ENCODE results near the gene DDX1.
"Not testable (repeated sequence)": the region's sequence is repeated elsewhere in the genome, so short reads cannot be mapped to it uniquely, and the experiment has no call there.

DDX1 gene

DNA sequence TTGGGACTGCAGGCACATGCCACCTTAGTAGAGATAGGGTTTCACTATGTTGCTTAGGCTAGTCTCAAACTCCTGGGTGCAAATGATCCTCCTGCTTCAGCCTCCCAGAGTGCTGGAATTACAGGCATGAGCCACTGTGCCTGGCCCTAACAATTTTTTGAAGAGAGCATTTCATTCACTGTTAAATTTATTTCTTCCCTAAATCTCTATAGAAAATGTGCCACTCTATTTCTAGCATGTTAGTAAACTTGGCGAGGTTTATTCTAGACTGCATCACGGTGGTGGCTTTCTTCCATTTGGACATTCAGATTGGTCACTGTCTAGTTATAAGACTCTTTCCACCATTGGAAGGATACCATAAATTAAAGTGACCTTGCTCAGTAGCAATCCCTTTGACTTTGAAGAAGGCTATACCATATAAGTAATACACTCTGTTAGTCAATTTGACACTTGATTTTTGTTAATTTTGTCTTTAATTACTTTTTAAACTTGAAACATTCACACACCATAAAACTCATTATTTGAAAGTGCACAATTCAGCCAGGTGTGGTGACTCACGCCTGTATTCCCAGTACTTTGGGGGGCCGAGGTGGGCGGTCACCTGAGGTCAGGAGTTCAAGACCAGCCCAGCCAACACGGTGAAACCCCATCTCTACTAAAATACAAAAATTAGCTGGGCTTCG lies 16.2 kb downstream of the DDX1 start:
- Mint-ChIP-seq H3K27me3 (no peaks in the 10 kb centered on the region), H3K9me3 (no peaks in the 10 kb centered on the region), H3K4me3 (no peak overlapping the region), H3K27ac (no peak overlapping the region), H3K4me1 (ENCODE audit: low read depth in 2 of 2) (peaks cover 0 to 3% of the 10 kb centered on the region in 2 donors), H3K36me3 (ENCODE audit: insufficient read depth) (peaks cover 78% of the 10 kb centered on the region)
- no peak for DNase-seq
- no peak for ATAC-seq (replicated peaks)

DNA sequence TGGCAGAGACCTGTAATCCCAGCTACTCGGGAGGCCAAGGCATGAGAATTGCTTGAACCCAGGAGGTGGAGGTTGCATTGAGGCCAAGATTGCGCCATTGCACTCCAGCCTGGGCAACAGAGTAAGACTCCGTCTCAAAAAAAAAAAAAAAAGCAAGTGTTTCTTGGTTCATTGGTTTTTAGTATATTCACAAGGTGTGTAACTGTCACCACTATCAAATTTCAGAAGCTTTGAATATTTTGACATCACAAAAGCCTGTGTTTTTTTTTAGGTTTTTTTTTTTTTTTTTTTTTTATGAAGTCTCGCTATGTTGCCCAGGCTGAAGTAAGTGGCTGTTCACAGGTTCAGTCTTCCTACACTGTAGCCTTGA lies 16.7 kb downstream of the DDX1 start:
- peaks cover 0 to 3% of the 10 kb centered on the region in 2 donors for H3K4me1 Mint-ChIP-seq (ENCODE audit: low read depth in 2 of 2)
- no peak overlapping the region for H3K4me3 Mint-ChIP-seq
- peaks cover 73% of the 10 kb centered on the region for H3K36me3 Mint-ChIP-seq (ENCODE audit: insufficient read depth)
- H3K27ac Mint-ChIP-seq = no peak overlapping the region
- H3K27me3 Mint-ChIP-seq = no peaks in the 10 kb centered on the region
- no peaks in the 10 kb centered on the region for H3K9me3 Mint-ChIP-seq
- no peak for DNase-seq
- ATAC-seq (replicated peaks) = no peak

DNA sequence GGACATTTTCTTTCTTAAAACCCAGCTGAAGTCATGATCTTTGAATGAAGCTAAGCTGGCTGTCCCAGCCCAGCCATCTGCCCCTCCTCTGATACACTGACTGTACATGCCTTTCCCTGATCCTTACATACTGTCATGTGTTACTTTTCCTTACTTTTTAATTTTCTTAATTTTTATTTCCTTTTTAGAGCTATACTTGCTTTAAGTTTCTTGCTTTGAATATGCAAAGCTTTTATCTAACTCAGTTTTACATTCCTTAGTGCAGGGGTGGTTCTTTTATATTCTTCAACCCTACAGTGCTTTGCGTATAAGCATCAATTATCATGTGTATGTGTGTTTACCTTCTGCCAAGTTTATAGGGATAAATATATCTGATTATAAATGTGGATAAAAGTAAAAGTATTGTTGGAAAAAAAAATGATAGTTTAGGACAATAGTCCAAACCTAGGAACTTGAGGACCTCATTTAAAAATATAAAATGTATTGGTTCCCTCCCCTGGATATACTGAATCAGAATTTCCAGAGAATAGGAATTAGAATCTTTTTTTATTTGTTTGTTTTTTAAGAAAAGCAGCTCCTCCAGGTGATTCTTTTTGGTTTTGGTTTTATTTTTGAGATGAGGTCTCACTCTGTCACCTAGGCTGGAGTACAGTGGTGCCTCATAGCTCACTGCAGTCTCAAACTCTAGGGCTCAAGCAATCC lies 17.8 kb downstream of the DDX1 start:
- Mint-ChIP-seq H3K9me3 (no peaks in the 10 kb centered on the region), H3K4me1 (ENCODE audit: low read depth in 2 of 2) (peaks cover 2 to 3% of the 10 kb centered on the region in 2 donors), H3K4me3 (no peak overlapping the region), H3K27ac (no peak overlapping the region), H3K36me3 (ENCODE audit: insufficient read depth) (peaks cover 62% of the 10 kb centered on the region), H3K27me3 (no peaks in the 10 kb centered on the region)
- ATAC-seq (replicated peaks) (no peak), DNase-seq (no peak)

DNA sequence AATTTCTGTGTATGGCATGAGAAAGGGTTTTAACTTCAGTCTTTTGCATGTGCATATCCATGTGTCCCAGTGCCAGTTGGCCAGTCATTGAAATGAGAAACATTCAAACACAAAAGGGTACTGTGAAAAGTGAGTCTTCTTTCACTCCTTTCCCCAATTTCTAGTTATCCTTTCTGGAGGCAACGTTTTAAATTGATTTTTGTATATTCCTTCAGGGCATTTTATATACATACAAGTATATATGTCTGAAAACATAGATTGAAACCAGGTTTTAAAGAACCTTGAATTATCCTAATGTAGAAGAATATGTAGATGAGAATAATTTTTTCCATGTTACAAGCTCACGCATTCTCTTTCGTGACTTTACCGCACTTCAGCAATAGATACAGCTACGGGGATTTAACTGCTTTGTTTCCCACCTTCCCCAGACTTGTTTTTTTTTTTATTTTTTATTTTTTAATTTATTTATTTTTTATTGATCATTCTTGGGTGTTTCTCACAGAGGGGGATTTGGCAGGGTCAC lies 18.8 kb downstream of the DDX1 start:
- no peak for DNase-seq
- Mint-ChIP-seq H3K27ac (no peak overlapping the region), H3K9me3 (no peaks in the 10 kb centered on the region), H3K4me1 (ENCODE audit: low read depth in 2 of 2) (peaks cover 0 to 7% of the 10 kb centered on the region in 2 donors), H3K36me3 (ENCODE audit: insufficient read depth) (peaks cover 61% of the 10 kb centered on the region), H3K27me3 (no peaks in the 10 kb centered on the region), H3K4me3 (no peak overlapping the region)
- ATAC-seq (replicated peaks) = no peak

DNA sequence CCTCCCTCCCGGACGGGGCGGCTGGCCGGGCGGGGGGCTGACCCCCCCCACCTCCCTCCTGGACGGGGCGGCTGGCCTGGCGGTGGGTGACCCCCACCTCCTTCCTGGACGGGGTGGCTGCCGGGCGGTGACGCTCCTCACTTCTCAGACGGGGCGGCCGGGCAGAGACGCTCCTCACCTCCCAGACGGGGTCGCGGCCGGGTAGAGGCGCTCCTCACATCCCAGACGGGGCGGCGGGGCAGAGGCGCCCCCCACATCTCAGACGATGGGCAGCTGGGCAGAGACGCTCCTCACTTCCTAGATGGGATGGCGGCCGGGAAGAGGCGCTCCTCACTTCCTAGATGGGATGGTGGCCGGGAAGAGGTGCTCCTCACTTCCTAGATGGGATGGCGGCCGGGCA lies 20.4 kb downstream of the DDX1 start:
- H3K27ac Mint-ChIP-seq; H3K4me1 Mint-ChIP-seq (ENCODE audit: low read depth in 2 of 2); ATAC-seq (replicated peaks); H3K27me3 Mint-ChIP-seq; DNase-seq; H3K4me3 Mint-ChIP-seq; H3K9me3 Mint-ChIP-seq: not testable (repeated sequence)
- H3K36me3 Mint-ChIP-seq (ENCODE audit: insufficient read depth) = peaks cover 51% of the 10 kb centered on the region

DNA sequence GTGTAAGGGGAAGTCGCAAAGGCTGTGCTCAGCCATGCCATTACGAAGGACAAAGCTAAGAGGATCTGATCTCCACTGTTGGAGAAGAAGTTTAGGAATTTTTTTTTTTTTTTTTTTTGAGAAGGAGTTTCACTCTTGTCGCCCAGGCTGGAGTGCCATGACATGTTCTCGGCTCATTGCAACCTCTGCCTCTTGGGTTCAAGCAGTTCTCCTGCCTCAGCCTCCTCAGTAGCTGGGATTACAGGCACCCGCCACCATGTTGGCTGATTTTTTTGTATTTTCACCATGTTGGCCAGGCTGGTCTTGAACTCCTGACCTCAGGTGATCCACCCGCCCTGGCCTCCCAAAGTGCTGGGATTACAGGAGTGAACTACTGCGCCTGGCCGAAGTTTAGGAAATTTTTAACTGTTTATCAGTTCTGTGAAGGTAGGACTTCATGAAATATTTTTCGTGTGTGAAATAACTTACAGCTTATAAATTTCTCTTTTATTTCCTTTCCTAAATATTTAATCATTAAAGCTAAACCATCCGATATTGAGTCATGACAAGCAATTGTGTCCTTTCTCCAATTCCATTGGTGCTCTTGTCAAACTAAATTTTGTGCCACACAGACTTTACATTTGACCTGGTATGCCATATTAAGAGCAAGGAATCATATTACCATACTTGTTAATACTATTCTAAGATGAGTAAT lies 22.2 kb downstream of the DDX1 start:
- DNase-seq (no peak), ATAC-seq (replicated peaks) (no peak)
- no peak overlapping the region for H3K27ac Mint-ChIP-seq
- H3K4me1 Mint-ChIP-seq (ENCODE audit: low read depth in 2 of 2) = peaks cover 0 to 7% of the 10 kb centered on the region in 2 donors
- H3K9me3 Mint-ChIP-seq = no peaks in the 10 kb centered on the region
- H3K27me3 Mint-ChIP-seq = no peaks in the 10 kb centered on the region
- peaks cover 42% of the 10 kb centered on the region for H3K36me3 Mint-ChIP-seq (ENCODE audit: insufficient read depth)
- H3K4me3 Mint-ChIP-seq = no peak overlapping the region

DNA sequence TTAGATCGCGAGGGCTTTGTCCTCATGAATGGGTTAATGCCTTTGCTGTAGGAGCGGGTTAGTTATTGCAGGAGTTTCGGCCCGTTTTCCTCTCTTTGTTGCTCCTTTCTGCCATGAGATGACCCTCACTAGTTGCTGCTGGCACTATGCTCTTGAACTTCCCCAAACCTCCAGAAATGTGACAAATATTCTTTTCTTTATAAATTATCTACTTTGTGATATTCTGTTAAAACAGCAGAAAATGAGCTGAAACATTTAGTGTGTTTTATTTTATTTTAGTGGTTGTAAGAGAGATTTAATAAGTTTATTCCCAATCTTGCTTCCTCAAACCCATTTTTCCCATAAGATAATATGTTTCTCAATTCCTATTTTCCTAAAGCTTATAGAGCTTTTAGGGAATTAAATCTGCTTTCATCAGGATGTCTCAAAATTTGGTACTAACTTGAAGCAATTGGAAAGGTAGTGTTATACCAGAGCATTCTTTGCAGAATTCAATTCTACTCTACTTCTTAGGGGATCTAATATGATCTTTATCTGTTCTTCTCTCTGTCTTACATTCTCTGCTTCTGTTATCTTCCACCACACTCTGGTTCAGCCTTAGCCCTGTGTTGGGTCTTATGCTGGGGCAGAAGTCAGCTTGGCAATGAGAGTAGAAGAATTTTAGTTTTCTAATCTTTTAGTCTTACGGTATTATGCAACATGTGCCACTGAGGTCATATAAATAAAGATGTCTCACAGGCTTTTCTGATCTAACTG lies 23.1 kb downstream of the DDX1 start:
- peak overlapping the region in 1 of 2 donors; percentile 49 for H3K27ac Mint-ChIP-seq
- H3K27me3 Mint-ChIP-seq = no peaks in the 10 kb centered on the region
- no peak overlapping the region for H3K4me3 Mint-ChIP-seq
- ATAC-seq (replicated peaks) = no peak
- peaks cover 0 to 7% of the 10 kb centered on the region in 2 donors for H3K4me1 Mint-ChIP-seq (ENCODE audit: low read depth in 2 of 2)
- peaks cover 37% of the 10 kb centered on the region for H3K36me3 Mint-ChIP-seq (ENCODE audit: insufficient read depth)
- no peak for DNase-seq
- H3K9me3 Mint-ChIP-seq = no peaks in the 10 kb centered on the region

DNA sequence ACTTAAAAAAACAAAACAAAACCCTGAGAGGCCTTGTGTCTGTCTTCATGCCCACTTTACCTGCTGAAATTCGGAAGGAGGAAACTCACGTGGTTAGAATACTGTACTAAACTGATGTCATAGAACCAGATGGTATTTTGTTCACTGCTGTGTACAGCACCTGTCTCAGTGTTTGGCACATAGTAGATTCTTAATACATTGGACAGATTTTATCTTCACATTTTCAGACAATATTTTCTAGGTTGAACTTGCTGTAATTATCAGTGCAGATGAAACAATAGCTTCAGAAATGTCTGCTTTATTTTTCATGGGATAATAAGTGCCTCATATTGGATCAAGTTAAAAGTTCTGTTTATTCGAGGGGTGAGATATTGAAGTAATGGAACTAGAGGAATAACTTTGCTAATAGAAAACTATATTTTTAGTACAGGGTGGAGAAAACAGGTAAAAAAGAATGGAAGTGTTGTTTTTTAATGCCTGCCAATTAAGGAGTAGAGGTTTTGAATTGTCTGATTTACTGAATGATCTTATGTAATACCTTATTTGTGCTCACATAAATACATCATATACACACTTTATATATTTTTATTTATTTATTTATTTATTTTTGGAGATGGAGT lies 23.7 kb downstream of the DDX1 start:
- H3K9me3 Mint-ChIP-seq = no peaks in the 10 kb centered on the region
- H3K36me3 Mint-ChIP-seq (ENCODE audit: insufficient read depth) = peaks cover 35% of the 10 kb centered on the region
- H3K27ac Mint-ChIP-seq = no peak overlapping the region
- peaks cover 0 to 7% of the 10 kb centered on the region in 2 donors for H3K4me1 Mint-ChIP-seq (ENCODE audit: low read depth in 2 of 2)
- ATAC-seq (replicated peaks) (no peak), DNase-seq (no peak)
- no peaks in the 10 kb centered on the region for H3K27me3 Mint-ChIP-seq
- no peak overlapping the region for H3K4me3 Mint-ChIP-seq

DNA sequence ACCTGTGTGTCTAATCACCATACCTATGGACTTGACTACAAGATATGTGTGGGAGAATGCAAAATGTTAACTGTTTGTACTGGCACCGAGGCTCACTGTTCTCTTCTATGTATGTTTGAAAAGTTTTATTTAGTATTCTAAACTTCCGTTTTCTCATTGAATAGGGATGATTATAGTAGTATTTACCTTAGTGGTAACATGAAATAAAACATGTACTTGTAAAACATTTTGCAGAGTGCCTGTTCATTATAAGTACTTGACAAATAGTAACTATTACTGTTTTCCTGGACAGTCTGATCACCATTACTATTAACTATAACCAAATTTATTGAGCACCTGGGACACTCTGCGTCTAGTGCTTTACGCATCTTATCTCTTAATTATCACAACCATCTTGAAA lies 24.8 kb downstream of the DDX1 start:
- Mint-ChIP-seq H3K27ac (no peak overlapping the region), H3K27me3 (no peaks in the 10 kb centered on the region), H3K36me3 (ENCODE audit: insufficient read depth) (peaks cover 40% of the 10 kb centered on the region), H3K4me3 (no peak overlapping the region), H3K4me1 (ENCODE audit: low read depth in 2 of 2) (peaks cover 0 to 7% of the 10 kb centered on the region in 2 donors), H3K9me3 (no peaks in the 10 kb centered on the region)
- ATAC-seq (replicated peaks) = no peak
- no peak for DNase-seq

DNA sequence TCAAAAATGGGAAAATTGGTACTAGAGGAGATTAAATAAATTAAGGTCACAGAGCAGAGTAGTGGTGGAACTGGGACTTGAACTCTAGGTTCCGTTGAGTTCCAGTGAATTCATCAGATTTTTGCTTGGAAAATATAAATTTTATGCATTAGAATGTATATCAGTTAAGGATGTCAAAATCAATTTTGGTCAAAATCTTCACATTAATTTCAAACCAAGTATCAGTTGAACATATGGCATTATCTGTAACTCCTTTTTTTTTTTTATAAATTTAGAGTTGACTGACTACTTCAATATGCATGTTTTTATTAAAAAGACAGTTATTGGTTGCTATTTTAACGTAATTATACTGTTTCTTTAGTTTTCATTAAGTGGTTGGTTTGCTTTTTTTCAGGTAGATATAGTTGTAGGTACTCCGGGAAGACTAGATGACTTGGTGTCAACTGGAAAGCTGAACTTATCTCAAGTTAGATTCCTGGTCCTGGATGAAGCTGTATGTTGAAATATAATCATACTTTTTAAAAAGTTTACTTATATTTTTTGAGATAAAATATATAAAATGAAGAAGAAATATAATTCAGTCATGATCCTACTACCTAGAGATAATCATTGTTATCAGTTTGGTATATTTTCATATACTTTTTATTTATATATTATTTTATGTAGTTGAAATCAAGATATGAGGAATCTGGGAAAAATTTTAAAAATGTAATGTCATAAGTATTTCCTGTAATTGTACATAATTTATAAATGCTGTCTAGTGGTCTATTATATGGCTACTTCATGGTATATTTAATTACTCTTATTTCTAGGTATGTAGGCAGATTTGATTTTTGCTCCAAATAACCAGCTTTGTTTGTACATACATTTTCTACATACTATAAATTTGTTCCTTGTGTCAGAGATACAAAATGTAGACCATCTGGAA lies 25.4 kb downstream of the DDX1 start:
- Mint-ChIP-seq H3K4me1 (ENCODE audit: low read depth in 2 of 2) (peaks cover 0 to 7% of the 10 kb centered on the region in 2 donors), H3K27ac (no peak overlapping the region), H3K27me3 (no peaks in the 10 kb centered on the region), H3K36me3 (ENCODE audit: insufficient read depth) (peaks cover 47% of the 10 kb centered on the region), H3K4me3 (no peak overlapping the region), H3K9me3 (no peaks in the 10 kb centered on the region)
- ATAC-seq (replicated peaks) = no peak
- DNase-seq = no peak

DNA sequence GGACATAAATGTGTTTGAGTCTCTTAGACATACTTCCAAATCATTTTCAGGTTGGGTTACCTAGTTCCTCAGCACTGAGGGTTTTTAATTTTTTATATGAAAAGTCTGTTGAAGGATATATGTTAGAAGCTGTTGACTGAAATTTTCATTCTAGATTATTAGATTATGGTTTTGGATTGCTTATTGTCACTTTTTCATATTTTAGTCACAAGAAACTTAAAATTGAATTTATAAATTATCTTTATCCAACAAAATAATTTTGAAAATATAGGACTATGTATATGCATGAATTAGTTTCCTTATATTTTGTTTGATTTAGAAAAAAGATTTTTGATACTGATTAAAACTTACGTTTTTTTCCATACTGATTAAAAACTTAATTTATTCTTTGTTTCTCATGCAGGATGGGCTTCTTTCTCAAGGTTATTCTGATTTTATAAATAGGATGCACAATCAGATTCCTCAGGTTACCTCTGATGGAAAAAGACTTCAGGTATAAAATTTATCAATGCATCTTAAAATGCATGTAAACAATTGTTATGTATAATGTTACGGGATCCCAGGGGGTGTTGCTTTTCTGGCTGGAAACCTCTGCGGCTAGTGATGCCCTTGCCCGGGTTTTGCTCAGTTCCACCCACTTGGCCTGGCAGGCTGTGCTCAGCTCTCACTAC lies 26.2 kb downstream of the DDX1 start:
- Mint-ChIP-seq H3K27me3 (no peaks in the 10 kb centered on the region), H3K4me3 (no peak overlapping the region), H3K4me1 (ENCODE audit: low read depth in 2 of 2) (peaks cover 0 to 7% of the 10 kb centered on the region in 2 donors), H3K27ac (no peak overlapping the region), H3K9me3 (no peaks in the 10 kb centered on the region), H3K36me3 (ENCODE audit: insufficient read depth) (peaks cover 55% of the 10 kb centered on the region)
- DNase-seq = no peak
- ATAC-seq (replicated peaks) = no peak

DNA sequence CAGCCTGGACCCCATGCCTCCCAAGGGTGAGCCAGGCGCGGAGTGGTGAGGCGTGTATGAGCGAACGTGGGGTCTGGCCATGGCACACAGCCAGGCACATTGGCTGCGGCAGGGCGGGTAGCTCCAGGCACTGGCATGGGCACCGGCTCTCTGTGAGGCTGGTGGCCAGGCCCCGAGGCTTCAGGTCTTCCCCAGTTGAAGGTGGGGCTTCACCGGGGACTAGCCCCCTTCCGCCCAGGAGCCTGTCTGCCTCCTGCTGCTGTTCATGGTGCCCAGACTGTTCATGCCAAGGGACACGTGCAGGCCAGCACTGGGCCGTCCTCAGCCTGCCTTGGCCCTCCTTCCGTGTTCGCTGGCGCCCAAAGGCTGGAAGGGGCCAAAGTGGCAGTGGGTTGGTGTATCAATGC lies 26.8 kb downstream of the DDX1 start:
- no peak overlapping the region for H3K27ac Mint-ChIP-seq
- ATAC-seq (replicated peaks) (no peak), DNase-seq (no peak)
- no peak overlapping the region for H3K4me3 Mint-ChIP-seq
- no peaks in the 10 kb centered on the region for H3K9me3 Mint-ChIP-seq
- peaks cover 58% of the 10 kb centered on the region for H3K36me3 Mint-ChIP-seq (ENCODE audit: insufficient read depth)
- no peaks in the 10 kb centered on the region for H3K27me3 Mint-ChIP-seq
- H3K4me1 Mint-ChIP-seq (ENCODE audit: low read depth in 2 of 2) = peaks cover 0 to 7% of the 10 kb centered on the region in 2 donors

Measured in effector memory CD8-positive, alpha-beta T cell (primary cell).